NCI-H345 treated with DMSO at 0.1 percent for 48 hours (cell line): Measurements from ENCODE around the gene IL21R.
"Not testable (repeated sequence)": the region's sequence is repeated elsewhere in the genome, so short reads cannot be mapped to it uniquely, and the experiment has no call there.

ENCODE experiments used
- DNase-seq: peaks from one replicate; lab custom pipeline; 2025; ENCODE audit not compliant: unreplicated experiment; lab: John Stamatoyannopoulos, UW

The IL21R gene

DNA sequence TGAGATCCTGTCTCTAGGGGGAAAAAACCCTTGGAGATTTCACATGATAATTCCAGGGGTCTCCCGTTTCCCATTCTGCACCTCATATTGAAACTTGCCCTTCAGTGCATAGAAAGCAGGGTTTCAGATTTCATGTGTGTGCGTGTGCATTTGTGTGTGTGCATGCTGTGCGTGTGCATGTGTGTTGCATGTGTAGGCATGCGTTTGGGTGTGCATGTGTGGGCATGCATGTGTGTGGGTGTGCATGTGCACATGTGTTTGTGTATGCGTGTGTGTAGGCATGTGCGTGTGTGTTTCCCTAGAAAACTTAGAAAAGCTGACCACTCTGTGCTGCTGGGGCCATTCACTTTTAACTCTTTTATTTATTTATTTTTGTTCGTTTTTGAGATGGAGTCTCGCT is 40.0 kb downstream of the IL21R start:
- DNase-seq = no peak

DNA sequence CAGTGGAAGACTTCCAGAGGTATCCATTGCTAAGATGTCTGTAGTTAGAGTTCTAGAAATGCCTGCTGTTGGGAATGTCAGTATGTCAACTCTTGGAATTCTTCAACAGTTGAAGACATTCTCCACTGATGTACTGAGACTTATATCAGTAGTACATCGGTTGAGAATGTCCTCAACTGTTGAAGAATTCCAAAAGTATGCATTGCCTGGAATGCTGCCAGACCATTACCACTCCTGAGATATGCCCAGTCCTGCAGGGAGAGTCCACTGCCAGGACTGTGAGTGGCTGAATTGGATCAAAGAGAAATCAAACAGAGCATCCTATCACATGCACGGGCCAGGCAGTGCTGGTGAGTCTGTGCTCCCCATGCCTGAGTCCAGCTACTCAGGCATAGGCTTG is 42.0 kb downstream of the IL21R start:
- no peak for DNase-seq

GRCh38 chr16:27444470-27444869 is 42.5 kb downstream of the IL21R start:
- no peak for DNase-seq

GRCh38 chr16:27445502-27446175 is 43.7 kb downstream of the IL21R start:
- DNase-seq = no peak

DNA sequence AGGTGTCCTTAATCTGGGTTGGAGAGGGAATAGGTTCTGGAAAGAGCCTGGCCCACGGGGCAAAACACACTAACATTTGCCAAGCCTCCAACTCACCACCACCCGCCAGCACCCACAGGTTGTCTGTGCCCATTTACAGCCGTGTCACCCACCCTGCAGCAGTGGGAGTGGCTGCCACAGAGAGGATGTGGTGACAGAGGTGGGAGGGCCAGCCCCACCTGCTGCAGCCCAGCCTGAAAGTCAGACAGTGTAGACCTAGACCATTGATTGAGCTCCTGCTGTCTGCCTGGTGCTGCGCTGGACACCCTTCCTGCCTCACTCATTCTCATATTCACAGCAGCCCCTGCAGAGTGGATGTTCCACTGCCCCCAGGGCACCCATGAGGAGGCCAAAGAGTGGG is 44.7 kb downstream of the IL21R start:
- DNase-seq = no peak

DNA sequence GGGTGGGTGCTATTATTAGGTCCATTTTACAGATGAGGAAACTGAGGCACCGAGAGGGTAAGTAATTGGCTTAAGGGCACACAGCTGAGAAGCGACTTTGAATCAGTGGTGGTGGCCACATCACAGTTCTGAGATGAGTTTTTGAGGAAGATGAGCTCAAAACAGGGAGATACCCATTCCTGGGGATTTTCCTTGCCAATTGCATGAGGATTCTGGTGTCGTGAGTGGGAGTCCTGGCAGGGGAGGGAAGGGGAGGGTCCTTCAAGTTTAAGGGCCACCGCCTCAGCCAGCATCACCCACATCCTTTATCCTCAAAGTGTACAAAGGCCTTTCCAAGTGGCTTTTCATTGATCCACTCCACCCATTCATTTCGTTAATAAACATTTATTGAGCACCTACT is 45.3 kb downstream of the IL21R start:
- DNase-seq = no peak

- no peak for DNase-seq
Observed at GRCh38 chr16:27448532-27449433, 46.8 kb downstream of the IL21R start.

DNA sequence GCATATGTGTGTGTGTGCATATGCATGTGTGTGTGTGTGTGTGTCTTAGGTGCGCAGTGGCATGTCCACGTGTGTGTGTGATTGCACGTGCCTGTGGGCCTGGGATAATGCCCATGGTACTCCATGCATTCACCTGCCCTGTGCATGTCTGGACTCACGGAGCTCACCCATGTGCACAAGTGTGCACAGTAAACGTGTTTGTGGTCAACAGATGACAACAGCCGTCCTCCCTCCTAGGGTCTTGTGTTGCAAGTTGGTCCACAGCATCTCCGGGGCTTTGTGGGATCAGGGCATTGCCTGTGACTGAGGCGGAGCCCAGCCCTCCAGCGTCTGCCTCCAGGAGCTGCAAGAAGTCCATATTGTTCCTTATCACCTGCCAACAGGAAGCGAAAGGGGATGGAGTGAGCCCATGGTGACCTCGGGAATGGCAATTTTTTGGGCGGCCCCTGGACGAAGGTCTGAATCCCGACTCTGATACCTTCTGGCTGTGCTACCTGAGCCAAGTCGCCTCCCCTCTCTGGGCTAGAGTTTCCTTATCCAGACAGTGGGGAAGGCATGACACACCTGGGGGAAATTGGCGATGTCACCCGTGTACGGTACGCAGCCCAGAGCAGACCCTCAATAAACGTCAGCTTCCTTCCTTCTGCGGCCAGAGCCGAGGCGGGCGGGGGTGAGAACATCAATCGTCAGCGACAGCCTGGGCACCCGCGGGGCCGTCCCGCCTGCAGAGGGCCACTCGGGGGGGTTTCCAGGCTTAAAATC is 47.6 kb downstream of the IL21R start:
- no peak for DNase-seq

DNA sequence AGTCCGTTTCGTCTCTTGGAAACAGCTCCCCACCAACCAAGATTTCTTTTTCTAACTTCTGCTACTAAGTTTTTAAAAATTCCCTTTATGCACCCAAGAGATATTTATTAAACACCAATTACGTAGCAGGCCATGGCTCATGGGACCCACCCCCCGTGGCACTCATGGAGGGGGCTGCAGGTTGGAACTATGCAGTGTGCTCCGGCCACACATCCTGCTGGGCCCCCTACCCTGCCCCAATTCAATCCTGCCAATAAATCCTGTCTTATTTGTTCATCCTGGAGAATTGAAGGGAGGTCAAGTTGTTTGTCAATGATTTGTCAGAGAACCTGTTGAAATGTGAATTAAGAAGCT is 48.2 kb downstream of the IL21R start:
- DNase-seq = no peak

DNA sequence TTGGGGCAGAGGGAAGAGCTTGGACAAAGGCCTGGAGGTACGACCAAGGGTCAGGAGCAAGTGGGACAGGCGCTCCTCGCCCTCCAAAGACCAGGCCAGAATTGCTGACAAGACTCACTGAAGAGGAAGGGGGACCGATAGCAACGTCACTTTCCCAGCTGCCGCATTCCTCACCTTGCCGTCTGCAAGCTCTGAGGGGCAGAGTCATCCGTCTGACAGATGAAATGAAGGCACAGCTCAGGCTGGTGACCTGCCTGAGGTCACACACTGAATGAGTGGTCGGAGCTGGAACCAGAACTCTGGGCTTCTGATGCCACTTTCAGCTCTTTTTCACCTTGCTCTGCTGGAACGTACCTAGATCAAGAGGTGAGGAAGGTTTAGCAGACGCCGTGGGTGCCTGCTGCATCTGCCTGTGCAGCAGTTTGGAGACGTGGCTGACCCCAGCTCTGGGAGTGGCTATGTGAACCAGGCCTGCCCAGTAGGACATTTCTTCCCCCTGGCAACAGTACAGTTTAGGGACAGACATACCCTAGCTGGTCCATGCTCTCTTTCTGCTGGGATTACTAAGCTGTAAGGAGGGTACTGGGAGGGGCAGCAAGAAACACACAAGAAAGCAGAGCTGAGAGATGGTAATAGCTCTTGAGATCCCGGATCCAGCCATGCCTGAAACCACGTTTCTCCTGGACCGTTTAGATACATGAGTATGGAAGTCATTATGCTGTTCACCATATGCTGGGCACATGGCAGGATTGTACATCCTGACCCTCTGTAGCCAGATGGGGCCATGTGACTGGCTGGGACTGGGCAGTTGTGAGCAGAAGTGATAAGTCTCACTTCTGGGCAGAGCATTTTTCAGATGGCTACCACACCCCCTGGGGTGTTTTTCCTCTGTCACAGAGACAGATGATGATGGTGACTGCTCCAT is 50.9 kb downstream of the IL21R start:
- DNase-seq = no peak

GRCh38 chr16:27453494-27453825 is 51.5 kb downstream of the IL21R start:
- no peak for DNase-seq

DNA sequence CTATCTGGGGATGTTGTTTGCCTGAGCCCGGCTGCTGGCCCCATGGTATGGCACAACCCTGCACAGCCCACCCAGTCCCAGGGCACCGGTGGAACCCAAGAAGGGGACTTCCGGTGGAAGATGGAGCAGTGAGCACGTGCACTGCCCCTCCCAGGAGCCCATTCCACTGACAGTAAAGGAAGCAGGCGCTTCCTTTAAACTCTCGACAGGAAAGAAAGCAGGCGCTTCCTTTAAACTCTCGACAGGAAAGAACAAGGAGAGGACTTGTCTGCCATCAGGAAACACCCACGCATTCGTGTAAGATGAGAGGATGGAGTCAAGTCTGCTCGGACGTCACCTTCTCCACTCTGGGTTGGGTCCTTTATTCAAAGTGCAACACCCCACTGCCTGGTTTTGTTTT is 53.7 kb downstream of the IL21R start:
- DNase-seq = no peak

GRCh38 chr16:27457605-27457900 is 55.6 kb downstream of the IL21R start:
- DNase-seq = not testable (repeated sequence)

DNA sequence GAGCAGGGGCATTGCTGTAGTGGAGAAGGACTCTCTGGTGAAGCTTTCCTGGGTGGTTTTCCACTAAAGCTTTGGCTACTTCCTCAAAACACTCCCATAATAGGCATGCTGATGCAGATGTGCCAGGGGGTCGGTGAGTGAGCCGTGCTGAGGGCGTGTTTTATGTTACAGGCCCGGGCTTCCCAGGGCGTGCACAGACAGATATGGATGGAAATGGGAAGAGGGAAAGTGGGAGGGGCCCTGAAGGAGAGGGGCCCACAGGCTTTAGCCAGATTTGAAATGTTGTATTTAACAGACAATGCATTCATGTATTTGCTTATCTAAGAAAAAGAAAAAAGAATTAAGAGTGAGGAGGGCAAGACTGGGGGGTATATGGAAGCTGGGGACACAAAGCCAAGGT is 56.3 kb downstream of the IL21R start:
- no peak for DNase-seq

DNA sequence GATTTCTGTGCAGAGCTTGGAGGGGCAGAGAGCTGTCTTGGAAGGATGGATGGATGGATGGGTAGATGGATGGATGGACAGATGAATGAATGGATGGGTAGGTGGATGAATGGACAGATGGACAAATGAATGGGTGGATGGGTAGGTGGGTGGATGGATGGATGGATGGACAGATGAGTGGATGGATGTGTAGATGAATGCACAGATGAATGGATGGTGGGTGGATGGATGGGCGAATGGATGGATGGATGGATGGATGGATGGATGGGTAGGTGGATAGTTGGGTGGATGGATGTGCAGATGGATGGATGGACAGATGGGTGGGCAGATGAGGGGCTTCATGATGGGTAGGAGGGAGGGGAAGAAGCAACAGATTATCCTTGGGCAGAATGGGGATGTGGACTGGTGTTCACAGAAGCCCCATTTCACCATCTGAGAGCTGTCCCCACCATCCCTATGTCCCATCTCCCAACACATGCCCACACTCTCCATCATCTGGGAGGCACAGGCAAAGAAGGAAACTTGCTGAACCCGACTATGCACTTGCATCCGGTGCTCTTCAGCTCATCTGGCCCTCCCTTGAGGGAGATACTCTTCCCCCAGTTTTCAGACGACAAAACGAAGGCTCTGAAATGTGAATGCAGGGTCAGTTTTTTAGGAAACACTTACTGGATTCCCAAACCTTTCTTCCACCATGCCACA is 57.2 kb downstream of the IL21R start:
- DNase-seq = no peak

DNA sequence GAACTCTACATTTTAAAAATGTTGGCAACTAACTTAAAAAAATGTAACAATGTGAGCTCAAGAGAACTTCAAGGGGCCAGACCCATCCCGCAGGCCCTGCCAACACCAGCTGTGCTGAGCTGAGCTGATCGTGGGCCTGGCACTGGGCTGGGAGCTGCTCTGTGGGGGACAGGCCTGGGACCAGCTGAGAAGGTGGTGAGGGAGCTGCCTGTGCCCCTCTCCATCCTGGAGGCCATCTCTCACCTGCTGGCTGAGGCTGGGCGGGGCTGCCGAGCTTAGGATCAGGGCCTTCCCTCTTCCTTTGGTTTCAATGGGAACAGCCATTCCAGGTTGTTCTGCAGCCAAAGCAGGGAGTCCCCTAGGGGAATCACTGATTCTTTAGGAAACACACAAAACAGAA is 58.2 kb downstream of the IL21R start:
- no peak for DNase-seq

DNA sequence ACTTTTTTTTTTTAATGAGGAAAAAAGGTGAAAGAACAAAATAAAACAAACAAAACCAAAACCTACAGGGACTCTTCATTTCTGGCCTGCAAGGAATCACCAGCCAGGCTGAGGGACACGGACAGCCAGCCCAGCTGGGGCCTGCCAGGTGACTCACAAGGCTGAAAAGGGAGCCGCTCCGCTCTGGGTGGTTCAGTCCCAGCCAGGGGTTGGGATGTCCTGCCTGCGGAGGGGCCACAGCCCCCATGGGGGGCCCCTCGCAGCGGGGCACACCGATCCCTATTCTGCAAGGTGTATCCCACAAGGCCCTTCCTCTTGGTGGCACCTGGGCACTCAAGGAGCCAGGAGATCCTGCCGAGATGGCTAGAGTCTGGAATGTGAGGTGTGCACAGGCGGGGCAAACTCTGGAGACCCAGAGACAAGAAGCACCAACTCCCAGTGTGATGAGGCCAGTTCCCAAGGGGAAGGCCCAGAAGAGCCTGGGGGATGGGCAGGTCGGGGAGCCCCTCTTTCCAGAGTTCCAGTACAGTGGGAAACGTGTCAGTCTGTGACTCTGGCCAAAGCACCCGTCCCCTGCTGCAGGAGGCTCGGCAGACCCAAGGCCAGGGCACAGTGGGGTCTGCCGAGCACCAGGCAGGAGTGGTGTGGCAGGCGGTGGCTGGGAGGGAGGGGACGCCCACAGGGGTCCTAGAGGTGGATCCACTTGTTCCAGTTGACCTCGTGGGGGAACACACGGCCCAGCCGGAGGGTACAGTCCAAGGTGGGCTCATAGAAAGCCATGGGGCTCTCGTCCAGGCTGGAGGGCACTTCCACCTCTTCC is 58.9 kb downstream of the IL21R start:
- DNase-seq = no peak

- no peak for DNase-seq
Observed at GRCh38 chr16:27461483-27462171, 59.7 kb downstream of the IL21R start.

- DNase-seq = no peak
Observed at GRCh38 chr16:27462200-27462845, 60.3 kb downstream of the IL21R start.
